Measurements from ENCODE around the gene SLC6A9. TPM values are rescaled to one million over a fixed set of nuclear protein-coding genes. Genes with fewer than 3 reads are reported as not detected.

SLC6A9 gene
- total RNA-seq, 1 experiment from 2014 or later: 0.74 TPM

- no peak for DNase-seq (ENCODE audit: low read depth)
These were observed 1.9 kb downstream of the SLC6A9 start for GRCh38 chr1:44029260-44029910.

- DNase-seq (ENCODE audit: low read depth): no peak
These were observed 3.9 kb downstream of the SLC6A9 start for GRCh38 chr1:44027320-44027719.

GRCh38 chr1:44025816-44026215 is 5.4 kb downstream of the SLC6A9 start:
- no peak for DNase-seq (ENCODE audit: low read depth)

GRCh38 chr1:44024903-44025525 is 6.2 kb downstream of the SLC6A9 start:
- DNase-seq (ENCODE audit: low read depth): no peak

GRCh38 chr1:44024031-44024902 is 7.0 kb downstream of the SLC6A9 start:
- no peak for DNase-seq (ENCODE audit: low read depth)

GRCh38 chr1:44021581-44022321 is 9.5 kb downstream of the SLC6A9 start:
- DNase-seq (ENCODE audit: low read depth): no peak

- no peak for DNase-seq (ENCODE audit: low read depth)
These were observed 10.1 kb downstream of the SLC6A9 start for GRCh38 chr1:44021156-44021555.

- DNase-seq (ENCODE audit: low read depth): no peak
These were observed 10.8 kb downstream of the SLC6A9 start for GRCh38 chr1:44020464-44020863.

GRCh38 chr1:44019466-44019948 is 11.8 kb downstream of the SLC6A9 start:
- DNase-seq (ENCODE audit: low read depth): no peak

- DNase-seq (ENCODE audit: low read depth): no peak
These were observed 14.3 kb downstream of the SLC6A9 start for GRCh38 chr1:44016890-44017400.

- no peak for DNase-seq (ENCODE audit: low read depth)
These were observed 15.0 kb downstream of the SLC6A9 start for GRCh38 chr1:44016041-44016889.

GRCh38 chr1:44015206-44015605 is 16.1 kb downstream of the SLC6A9 start:
- DNase-seq (ENCODE audit: low read depth): no peak

GRCh38 chr1:44014365-44015104 is 16.7 kb downstream of the SLC6A9 start:
- no peak for DNase-seq (ENCODE audit: low read depth)

- no peak for DNase-seq (ENCODE audit: low read depth)
These were observed 17.3 kb downstream of the SLC6A9 start for GRCh38 chr1:44013949-44014348.

GRCh38 chr1:44012941-44013609 is 18.2 kb downstream of the SLC6A9 start:
- no peak for DNase-seq (ENCODE audit: low read depth)

- DNase-seq (ENCODE audit: low read depth): peak; percentile 33
These were observed 18.9 kb downstream of the SLC6A9 start for GRCh38 chr1:44012404-44012803.

GRCh38 chr1:44010935-44011471 is 20.3 kb downstream of the SLC6A9 start:
- DNase-seq (ENCODE audit: low read depth): no peak

GRCh38 chr1:44008259-44008658 is 23.0 kb downstream of the SLC6A9 start:
- DNase-seq (ENCODE audit: low read depth): no peak

- DNase-seq (ENCODE audit: low read depth): no peak
These were observed 28.6 kb downstream of the SLC6A9 start for GRCh38 chr1:44002606-44003157.
